Psoas muscle (tissue), 8 donors: ENCODE data around the gene CLMN. TPM values are rescaled to one million over a fixed set of nuclear protein-coding genes. Genes with fewer than 3 reads are reported as not detected.

Experiments
- ATAC-seq, 4 donors: fragments of 200-7000 bp; cut with Tn5 transposase; one replicate each; pipeline ENCODE4 v1.9.1; 2020; ENCODE audit warnings: moderate library complexity in 3 of 4, mild to moderate bottlenecking in 2 of 4
- DNase-seq, 2 donors: peaks; one replicate each; pipeline ENCODE4 v3.0.0-alpha.2; 2020
- H3K27ac ChIP-seq: fragments of 200-600 bp; one replicate; pipeline ENCODE4 v1.8.0; 2022
- H3K27me3 ChIP-seq, 3 donors: fragments of 200-600 bp in 1 of 3; one replicate each; pipeline versions ENCODE4 v1.6.1 to v1.8.0; 2013 to 2022; ENCODE audit warnings: low read length in 2 of 3, mild to moderate bottlenecking in 2 of 3, moderate library complexity in 1 of 3; ENCODE audit not compliant: insufficient read depth in 3 of 3
- H3K36me3 ChIP-seq, 2 donors: fragments of 200-600 bp in 1 of 2; one replicate each; pipeline versions ENCODE4 v1.6.1 to v1.8.0; 2013 to 2022; ENCODE audit warnings: low read depth in 1 of 2, mild to moderate bottlenecking in 1 of 2, moderate library complexity in 1 of 2; ENCODE audit not compliant: insufficient read depth in 1 of 2
- H3K4me1 ChIP-seq: fragments of 200-600 bp; one replicate; pipeline ENCODE4 v1.8.0; 2022
- H3K4me3 ChIP-seq: fragments of 200-600 bp; one replicate; pipeline ENCODE4 v1.8.0; 2022; ENCODE audit warnings: mild to moderate bottlenecking
- H3K9me3 ChIP-seq: fragments of 200-600 bp; one replicate; pipeline ENCODE4 v1.8.0; 2022
- WGBS, 3 donors: extraction: QIAGEN DNeasy Blood & Tissue Kit; methylation state at CpG; one replicate each; pipeline versions ENCODE4 v1.1.6 to v1.1.7; 2013; 5-methylcytosine and 5-hydroxymethylcytosine counted together
- intact Hi-C, 2 donors: fragments of 100-400 bp; cut with DNase I; formaldehyde crosslinking; loops; one replicate each; pipeline versions ENCODE4 v1.11.0 to v1.14.2; 2022
- polyA plus RNA-seq, 3 donors: library from polyadenylated mRNA; stranded (reverse); fragments of 200-250 nt; gene quantifications; one replicate each; pipeline ENCODE4 v1.2.3, GENCODE V29; 2013
- total RNA-seq, 4 donors: library from RNA; stranded (reverse); fragmentation: NEBNext Ultra II Directional in 2 of 4; extraction: Animal tissue kit (Norgen Biotek cat#: 25700) in 2 of 4; gene quantifications; one replicate each; pipeline versions ENCODE4 v1.2.1 to v1.2.4, GENCODE V29; 2021 to 2023
- TF ChIP-seq, protein P1 (sequence below): fragments of 200-600 bp; IDR thresholded peaks from one replicate; pipeline ENCODE4 v1.8.0; 2022; ENCODE audit warnings: antibody characterized with exemption
- donor health status: healthy with polysubstance abuse.
- donor health status: DM: no; HTN: no; CAD: no; lungs with moderate emphysema.
- donor health status: Bipolar disorder and iron deficiency.
- donor health status: healthy.
- donor health status: DM: yes; HTN: yes; CAD: no.
- donor health status: DM: no; HTN: no; CAD: no.
- donor health status: DM: no; HTN: no; CAD: no.
- donor health status: DM: yes; HTN: yes; CAD: no.

CLMN gene
- total and polyA plus RNA-seq, 7 donors: 1.7 to 9.6 (median 3.9) TPM

DNA sequence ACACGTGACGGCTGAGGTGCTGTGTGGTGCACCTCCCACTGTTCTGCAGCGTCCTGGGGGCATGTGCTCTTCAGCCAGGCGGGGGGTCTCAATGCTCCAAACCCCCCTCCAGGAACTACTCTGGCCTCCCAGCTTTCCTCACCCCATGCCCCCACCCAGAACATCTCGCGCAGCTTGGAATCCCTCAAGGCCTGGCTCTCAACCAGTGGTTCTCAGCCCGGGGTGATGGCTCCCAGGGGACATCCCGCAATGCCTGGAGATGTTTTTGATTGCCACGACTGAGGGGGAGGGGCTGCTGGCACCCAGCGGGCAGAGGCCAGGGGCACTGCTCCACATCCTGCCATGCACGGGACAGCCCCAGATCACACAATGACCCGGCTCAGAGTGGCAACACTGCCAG lies 83.5 kb downstream of the CLMN start:
- no peaks in the 10 kb centered on the region for H3K27me3 ChIP-seq
- no peak for ATAC-seq
- intact Hi-C loops: no loop called here
- no peak for DNase-seq
- TF ChIP-seq, protein P1, sequence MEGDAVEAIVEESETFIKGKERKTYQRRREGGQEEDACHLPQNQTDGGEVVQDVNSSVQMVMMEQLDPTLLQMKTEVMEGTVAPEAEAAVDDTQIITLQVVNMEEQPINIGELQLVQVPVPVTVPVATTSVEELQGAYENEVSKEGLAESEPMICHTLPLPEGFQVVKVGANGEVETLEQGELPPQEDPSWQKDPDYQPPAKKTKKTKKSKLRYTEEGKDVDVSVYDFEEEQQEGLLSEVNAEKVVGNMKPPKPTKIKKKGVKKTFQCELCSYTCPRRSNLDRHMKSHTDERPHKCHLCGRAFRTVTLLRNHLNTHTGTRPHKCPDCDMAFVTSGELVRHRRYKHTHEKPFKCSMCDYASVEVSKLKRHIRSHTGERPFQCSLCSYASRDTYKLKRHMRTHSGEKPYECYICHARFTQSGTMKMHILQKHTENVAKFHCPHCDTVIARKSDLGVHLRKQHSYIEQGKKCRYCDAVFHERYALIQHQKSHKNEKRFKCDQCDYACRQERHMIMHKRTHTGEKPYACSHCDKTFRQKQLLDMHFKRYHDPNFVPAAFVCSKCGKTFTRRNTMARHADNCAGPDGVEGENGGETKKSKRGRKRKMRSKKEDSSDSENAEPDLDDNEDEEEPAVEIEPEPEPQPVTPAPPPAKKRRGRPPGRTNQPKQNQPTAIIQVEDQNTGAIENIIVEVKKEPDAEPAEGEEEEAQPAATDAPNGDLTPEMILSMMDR: no peak
- WGBS, 3 donors: 59 to 69% (median 61%) methylated on average over 12 of the region's 12 CpGs
- H3K9me3 ChIP-seq: no peaks in the 10 kb centered on the region
- no peaks in the 10 kb centered on the region for H3K36me3 ChIP-seq
- H3K4me3 ChIP-seq: no peak overlapping the region
- H3K27ac ChIP-seq: no peak overlapping the region
- no peaks in the 10 kb centered on the region for H3K4me1 ChIP-seq

- Histone ChIP-seq H3K9me3 (no peaks in the 10 kb centered on the region), H3K27me3 (no peaks in the 10 kb centered on the region), H3K27ac (no peak overlapping the region), H3K4me3 (no peak overlapping the region), H3K36me3 (no peaks in the 10 kb centered on the region), H3K4me1 (no peaks in the 10 kb centered on the region)
- intact Hi-C loops: no loop called here
- TF ChIP-seq, protein P1: no peak
- DNase-seq: no peak
- WGBS, 3 donors: 92 to 95% (median 92%) methylated on average over 13 to 14 of the region's 14 CpGs
- no peak for ATAC-seq
Observed at GRCh38 chr14:95235767-95236166, 83.9 kb downstream of the CLMN start.

- Histone ChIP-seq H3K4me1 (no peaks in the 10 kb centered on the region), H3K36me3 (no peaks in the 10 kb centered on the region), H3K27ac (no peak overlapping the region), H3K4me3 (no peak overlapping the region), H3K9me3 (no peaks in the 10 kb centered on the region), H3K27me3 (no peaks in the 10 kb centered on the region)
- intact Hi-C loops: no loop called here
- TF ChIP-seq, protein P1: no peak
- ATAC-seq (no peak), DNase-seq (no peak)
- 80 to 89% (median 88%) methylated on average over 4 of the region's 4 CpGs for WGBS, 3 donors
Observed at GRCh38 chr14:95235351-95235750, 84.4 kb downstream of the CLMN start.

DNA sequence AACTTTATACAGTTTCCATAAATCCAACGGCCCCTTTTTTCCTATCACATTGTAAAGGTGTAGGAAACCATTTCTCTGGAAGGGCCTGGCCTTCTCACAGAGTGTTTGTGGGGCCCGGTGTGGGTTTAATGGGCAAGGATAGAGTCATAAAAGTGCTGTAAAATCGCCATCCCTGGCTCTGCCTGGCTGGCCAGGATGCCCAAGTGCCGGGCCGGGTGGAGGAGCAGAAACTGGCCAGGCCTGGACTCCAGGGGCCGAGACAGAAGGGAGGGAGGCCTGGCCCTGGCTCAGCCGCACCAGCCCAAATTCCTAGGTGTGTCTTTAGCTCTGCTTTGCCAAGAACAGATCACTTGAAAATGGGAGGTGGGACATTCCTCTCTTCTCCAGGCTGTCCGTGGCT lies 85.3 kb downstream of the CLMN start:
- WGBS, 3 donors: 40 to 76% (median 47%) methylated on average over 8 of the region's 8 CpGs
- intact Hi-C loops: no loop called here
- TF ChIP-seq, protein P1: no peak
- Histone ChIP-seq H3K36me3 (no peaks in the 10 kb centered on the region), H3K27me3 (no peaks in the 10 kb centered on the region), H3K9me3 (no peaks in the 10 kb centered on the region), H3K4me1 (no peaks in the 10 kb centered on the region), H3K27ac (peak overlapping the region; percentile 6), H3K4me3 (no peak overlapping the region)
- no peak for DNase-seq
- ATAC-seq: no peak

GRCh38 chr14:95233702-95234241 lies 85.9 kb downstream of the CLMN start:
- peak; percentile 30 to 82 for DNase-seq
- TF ChIP-seq, protein P1: no peak
- Histone ChIP-seq H3K27me3 (no peaks in the 10 kb centered on the region), H3K4me3 (no peak overlapping the region), H3K36me3 (no peaks in the 10 kb centered on the region), H3K27ac (no peak overlapping the region), H3K9me3 (no peaks in the 10 kb centered on the region), H3K4me1 (no peaks in the 10 kb centered on the region)
- intact Hi-C loops: no loop called here
- ATAC-seq: peak in 3 of 4 donors; percentile 51 to 68 (median 58)
- WGBS, 3 donors: 68 to 75% (median 74%) methylated on average over 9 of the region's 9 CpGs
